GM12878 (cell line): ENCODE results near the gene TRIM23.
"Not testable (repeated sequence)": the region's sequence is repeated elsewhere in the genome, so short reads cannot be mapped to it uniquely, and the experiment has no call there.

Experiments used
- CREB1 ChIP-seq: IDR thresholded peaks from 2 replicates; pipeline ENCODE4 v1.6.1; 2012; ENCODE audit warnings: low read depth, mild to moderate bottlenecking, inconsistent platforms
- GATAD2B ChIP-seq: fragments of 450-650 bp; conservative IDR thresholded peaks from 2 replicates; pipeline ENCODE4 v1.6.1; 2017; ENCODE audit warnings: low read depth, mild to moderate bottlenecking, moderate library complexity
- POLR2A ChIP-seq: IDR thresholded peaks from 2 replicates; pipeline ENCODE4 v1.6.1; 2011; ENCODE audit warnings: low read depth, mild to moderate bottlenecking, low read length
- REST ChIP-seq: IDR thresholded peaks from 2 replicates; pipeline ENCODE4 v1.6.1; 2012; ENCODE audit warnings: mild to moderate bottlenecking, low read depth, low read length
- TF ChIP-seq, protein P1 (sequence below), 3 experiments: IDR thresholded peaks in 2 of 3; conservative IDR thresholded peaks in 1 of 3; 2 replicates each; pipeline ENCODE4 v1.5.1; 2011; ENCODE audit warnings: low read depth in 3 of 3, low read length in 3 of 3, mild to moderate bottlenecking in 3 of 3, control low read depth in 2 of 3, moderate library complexity in 2 of 3, inconsistent platforms in 1 of 3, mixed read lengths in 1 of 3; ENCODE audit not compliant: control insufficient read depth in 2 of 3, insufficient read depth in 1 of 3; ENCODE audit errors: extremely low read depth in 1 of 3

GRCh38 chr5:65601761-65602160, 22.4 kb downstream of the TRIM23 start:
- TF ChIP-seq GATAD2B, CREB1, POLR2A, REST: not testable (repeated sequence)
- TF ChIP-seq, protein P1, sequence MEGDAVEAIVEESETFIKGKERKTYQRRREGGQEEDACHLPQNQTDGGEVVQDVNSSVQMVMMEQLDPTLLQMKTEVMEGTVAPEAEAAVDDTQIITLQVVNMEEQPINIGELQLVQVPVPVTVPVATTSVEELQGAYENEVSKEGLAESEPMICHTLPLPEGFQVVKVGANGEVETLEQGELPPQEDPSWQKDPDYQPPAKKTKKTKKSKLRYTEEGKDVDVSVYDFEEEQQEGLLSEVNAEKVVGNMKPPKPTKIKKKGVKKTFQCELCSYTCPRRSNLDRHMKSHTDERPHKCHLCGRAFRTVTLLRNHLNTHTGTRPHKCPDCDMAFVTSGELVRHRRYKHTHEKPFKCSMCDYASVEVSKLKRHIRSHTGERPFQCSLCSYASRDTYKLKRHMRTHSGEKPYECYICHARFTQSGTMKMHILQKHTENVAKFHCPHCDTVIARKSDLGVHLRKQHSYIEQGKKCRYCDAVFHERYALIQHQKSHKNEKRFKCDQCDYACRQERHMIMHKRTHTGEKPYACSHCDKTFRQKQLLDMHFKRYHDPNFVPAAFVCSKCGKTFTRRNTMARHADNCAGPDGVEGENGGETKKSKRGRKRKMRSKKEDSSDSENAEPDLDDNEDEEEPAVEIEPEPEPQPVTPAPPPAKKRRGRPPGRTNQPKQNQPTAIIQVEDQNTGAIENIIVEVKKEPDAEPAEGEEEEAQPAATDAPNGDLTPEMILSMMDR (IDR thresholded peaks at IDR 0.05 in 2 of 3, conservative IDR thresholded peaks at IDR 0.05 in 1 of 3; ENCODE audit: control insufficient read depth in 2 of 3, extremely low read depth in 1 of 3, insufficient read depth in 1 of 3, low read depth in 3 of 3, low read length in 3 of 3), result not testable (repeated sequence)
